AML-193 (cell line): ENCODE measurements around the gene SLC12A3.

Source experiments
- DNase-seq, 2 experiments: peaks; one replicate each; lab custom pipeline; 2025; lab: John Stamatoyannopoulos, UW

SLC12A3 gene

GRCh38 chr16:56889206-56889605 is 24.2 kb downstream of the SLC12A3 start:
- no peak for DNase-seq

- DNase-seq: no peak
Measured at GRCh38 chr16:56891685-56892084, 26.7 kb downstream of the SLC12A3 start.

GRCh38 chr16:56892705-56893104 is 27.7 kb downstream of the SLC12A3 start:
- no peak for DNase-seq

- no peak for DNase-seq
Measured at GRCh38 chr16:56894331-56894917, 29.4 kb downstream of the SLC12A3 start.

GRCh38 chr16:56895813-56896212 is 30.8 kb downstream of the SLC12A3 start:
- no peak for DNase-seq

- DNase-seq: no peak
Measured at GRCh38 chr16:56896244-56896643, 31.2 kb downstream of the SLC12A3 start.

DNA sequence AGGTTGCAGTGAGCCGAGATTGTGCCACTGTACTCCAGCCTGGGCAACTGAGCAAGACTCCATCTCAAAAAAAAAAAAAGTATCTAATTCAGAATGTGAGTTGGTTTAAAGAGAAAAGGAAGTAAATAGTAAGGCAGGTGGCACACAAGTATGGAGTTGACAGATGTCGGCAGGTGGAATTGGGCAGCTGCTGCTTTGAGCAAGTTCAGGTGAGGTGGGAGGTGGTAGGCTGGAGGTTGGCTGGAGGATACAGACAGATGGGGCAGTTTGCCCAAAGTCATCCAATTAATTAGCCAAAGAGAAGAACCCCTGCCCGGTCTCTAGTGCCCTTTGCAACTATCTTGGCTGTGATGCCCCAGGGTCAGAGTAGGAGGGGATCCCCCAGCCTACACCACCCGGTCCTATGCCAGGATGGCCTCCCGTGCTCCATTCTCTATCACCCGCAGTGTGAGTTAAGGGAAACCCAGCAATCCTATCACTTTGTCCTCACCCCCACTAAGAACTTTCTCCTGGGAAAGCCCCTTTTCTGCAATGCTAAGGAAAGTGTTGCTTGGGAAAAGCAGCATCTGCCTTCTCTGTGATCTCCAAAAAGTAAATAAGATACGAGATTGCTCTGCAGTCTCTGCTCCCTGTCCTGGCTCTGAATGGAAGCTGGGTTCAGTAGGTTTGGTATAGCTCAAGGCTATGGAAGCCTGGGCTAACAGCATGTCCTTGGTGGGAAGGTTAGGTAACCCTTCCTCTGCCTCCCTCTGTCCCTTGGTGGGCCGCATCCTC is 32.2 kb downstream of the SLC12A3 start:
- no peak for DNase-seq

DNA sequence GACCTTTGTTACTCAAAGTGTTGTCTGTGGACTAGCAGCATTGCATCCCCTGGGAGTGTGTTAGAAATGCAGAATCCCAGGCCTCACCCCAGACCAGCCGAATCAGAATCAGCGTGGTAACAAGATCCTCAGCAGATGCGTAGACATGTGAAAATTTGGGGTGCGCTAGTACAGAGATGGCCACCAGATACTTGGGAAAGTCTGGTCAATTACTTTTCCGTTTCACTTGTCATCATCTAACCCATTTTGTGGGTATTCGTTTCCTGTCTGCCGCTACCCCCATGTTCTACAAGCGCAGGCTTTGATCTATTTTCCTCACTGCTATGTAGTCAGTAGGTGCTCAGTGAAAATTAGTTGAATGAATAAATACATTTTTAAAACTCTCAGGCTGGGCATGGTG is 33.8 kb downstream of the SLC12A3 start:
- DNase-seq: no peak

GRCh38 chr16:56903866-56904265 is 38.9 kb downstream of the SLC12A3 start:
- no peak for DNase-seq

- no peak for DNase-seq
Measured at GRCh38 chr16:56907401-56907800, 42.4 kb downstream of the SLC12A3 start.

GRCh38 chr16:56909527-56909979 is 44.5 kb downstream of the SLC12A3 start:
- no peak for DNase-seq

DNA sequence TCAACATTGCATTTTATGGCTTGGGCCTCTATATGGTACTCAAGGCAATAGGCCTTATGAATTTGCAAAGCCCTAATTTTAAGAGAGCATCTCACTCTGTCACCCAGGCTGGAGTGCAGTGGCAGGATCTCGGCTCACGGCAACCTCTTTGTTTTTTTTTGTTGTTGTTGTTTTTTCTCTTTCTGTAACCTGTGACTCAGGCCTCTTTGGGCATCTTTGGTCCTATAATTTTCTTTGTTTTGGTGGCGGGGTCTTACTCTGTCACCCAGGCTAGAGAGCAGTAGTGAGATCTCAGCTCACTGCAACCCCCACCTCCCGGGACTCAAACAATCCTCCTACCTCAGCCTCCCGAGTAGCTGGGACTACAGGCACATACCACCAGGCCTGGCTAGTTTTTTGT is 45.1 kb downstream of the SLC12A3 start:
- no peak for DNase-seq

GRCh38 chr16:56910654-56911539 is 45.9 kb downstream of the SLC12A3 start:
- peak; percentile 75 to 84 for DNase-seq

- DNase-seq: no peak
Measured at GRCh38 chr16:56911771-56912571, 47.0 kb downstream of the SLC12A3 start.

GRCh38 chr16:56912746-56913708 is 48.0 kb downstream of the SLC12A3 start:
- DNase-seq: no peak

DNA sequence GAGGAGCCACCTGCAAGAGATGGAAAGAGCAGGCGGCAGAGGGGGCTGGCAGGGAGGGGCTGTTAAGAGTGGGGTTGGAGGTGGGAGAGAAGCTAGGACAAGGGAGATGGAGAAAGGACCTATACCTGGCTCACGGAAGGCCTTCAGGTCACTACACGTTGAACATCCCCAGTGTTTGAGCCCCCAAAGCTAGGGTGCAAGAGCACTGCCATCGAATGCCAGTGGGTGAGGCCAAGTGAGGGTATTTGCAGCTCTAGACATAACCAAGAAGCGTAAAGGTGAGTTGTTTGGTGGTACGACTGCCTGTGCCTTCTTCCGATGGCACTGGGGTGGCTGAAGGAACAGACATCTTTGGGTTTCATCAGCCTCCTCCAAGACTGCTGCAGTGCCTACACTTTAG is 49.9 kb downstream of the SLC12A3 start:
- DNase-seq: no peak

DNA sequence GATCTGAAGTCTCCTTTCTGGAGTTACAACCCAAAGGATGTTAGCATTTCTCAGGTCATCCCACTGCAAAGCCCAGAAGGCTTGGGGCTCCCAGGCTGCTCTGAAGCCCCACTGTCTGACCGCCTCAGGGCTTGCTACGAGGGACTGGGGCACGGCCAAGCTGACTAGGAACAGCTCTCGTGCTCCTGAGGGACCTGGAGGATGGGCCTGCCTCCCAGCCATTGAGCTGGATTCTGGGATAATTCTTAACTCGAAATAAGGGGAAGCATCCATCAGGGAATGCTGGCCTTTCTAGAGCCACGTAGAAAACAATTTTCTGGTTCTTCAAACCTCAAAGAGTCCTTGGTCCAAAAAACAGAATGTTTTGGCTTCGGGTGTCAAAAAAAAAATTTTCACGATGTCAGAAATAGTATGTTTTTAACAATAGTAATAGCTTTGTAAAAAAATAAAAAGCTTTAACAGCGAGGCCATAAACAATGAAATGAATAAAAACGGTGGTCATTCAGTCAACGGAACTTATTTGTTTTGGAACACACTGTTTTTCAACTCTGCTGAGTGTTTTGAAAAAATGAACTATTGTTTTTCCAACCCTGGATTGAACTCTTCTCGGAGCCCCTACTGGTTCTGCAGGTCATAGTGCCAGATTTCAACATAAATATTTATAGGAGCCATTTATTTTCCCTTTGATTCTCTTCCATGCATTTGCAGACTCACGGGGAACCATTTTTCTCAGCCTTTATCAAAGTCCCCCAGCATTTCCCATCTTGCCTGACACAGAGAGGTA is 50.5 kb downstream of the SLC12A3 start:
- peak in 1 of 2 experiments; percentile 23 for DNase-seq

DNA sequence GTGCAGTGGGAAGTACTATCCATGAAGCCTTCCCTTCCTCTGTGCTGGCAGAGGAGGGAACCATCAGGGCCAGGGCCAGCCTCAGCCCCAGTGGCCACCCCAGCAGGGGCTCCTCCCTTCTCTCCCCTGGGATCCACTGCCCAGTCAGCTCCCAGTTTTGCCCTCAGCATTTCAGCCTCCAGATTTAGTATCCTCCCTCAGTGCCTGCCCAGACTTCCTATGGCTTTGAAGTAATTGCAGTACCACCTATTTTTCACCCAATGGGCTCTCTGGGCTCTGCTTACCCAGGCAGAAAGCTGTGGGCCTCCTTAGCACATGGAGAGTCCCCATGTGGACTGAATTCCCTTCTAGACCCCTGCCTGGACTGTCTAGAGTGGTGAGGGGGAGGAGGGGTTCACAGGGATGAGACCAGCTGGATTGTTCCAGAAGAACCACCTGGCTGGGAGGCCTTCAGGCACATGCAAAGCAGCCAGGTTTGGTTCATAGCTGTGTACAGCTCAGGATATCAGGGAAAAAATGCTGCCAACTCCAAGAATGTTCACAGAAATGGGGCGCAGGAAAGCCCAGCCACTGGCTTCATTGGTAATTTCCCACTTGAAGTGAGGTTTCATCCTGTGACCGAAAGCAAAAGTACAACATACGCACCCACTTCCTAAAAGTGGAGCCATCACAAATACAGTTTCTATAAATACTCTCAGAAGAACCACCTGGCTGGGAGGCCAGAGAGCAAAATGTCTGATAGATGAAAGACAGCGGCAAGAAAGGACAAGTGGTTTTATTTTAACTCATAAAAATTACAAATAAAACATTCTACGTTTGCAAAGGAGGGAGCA is 51.8 kb downstream of the SLC12A3 start:
- DNase-seq: no peak

DNA sequence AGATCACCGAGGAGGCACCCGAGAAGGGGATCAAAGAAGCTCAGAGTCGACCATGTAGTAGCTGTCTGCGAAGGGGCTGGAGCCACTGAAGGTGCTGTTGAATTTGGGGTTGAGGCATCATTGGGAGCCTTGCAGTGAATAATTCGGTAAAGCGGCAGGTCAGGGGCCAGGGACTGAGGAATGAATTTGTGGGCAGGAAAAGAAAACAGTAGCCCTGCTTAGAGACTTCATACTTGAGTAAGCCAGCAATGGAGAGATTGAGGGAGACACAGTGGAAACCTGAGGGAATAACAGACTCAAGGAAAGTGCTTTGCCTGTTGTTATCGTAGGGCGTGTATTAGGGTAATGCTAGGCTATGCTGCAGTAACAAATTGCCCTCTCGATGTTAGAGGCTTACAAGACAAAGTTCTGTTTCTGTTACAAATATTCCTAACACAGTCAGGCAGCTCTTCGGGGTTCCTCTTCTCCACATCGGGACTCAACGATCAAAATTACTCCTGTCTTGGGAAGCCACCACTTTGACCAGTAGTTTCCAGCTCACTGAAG is 53.5 kb downstream of the SLC12A3 start:
- DNase-seq: no peak
